NOMO-1 (cell line): Measurements from ENCODE around the gene SEMA3A.
"Not testable (repeated sequence)": the region's sequence is repeated elsewhere in the genome, so short reads cannot be mapped to it uniquely, and the experiment has no call there.

Experiments used
- DNase-seq, 2 experiments: peaks; one replicate each; lab custom pipeline; 2025; ENCODE audit not compliant: unreplicated experiment in 2 of 2; lab: John Stamatoyannopoulos, UW

Gene SEMA3A

GRCh38 chr7:84194484-84195271 lies at the start of gene SEMA3A:
Gene SEMA3A, minus strand, starts transcription at chr7:84194789. Its CDS starts 203 bp downstream, at chr7:84194586.
- peak; percentile 66 to 80 for DNase-seq

DNA sequence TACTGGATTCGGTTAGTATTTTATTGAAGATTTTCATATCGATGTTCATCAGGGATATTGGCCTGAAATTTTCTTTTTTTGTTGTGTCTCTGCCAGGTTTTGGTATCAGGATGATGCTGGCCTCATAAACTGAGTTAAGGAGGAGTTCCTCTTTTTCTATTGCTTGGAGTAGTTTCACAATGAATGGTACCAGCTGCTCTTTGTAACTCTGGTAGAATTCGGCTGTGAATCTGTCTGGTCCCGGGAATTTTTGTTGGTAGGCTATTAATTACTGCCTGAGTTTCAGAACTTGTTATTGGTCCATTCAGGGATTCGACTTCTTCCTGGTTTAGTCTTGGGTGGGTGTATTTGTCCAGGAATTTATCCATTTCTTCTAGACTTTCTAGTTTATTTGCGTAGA lies 48.4 kb upstream of the SEMA3A start:
- peak in 1 of 2 experiments; percentile 78 for DNase-seq

DNA sequence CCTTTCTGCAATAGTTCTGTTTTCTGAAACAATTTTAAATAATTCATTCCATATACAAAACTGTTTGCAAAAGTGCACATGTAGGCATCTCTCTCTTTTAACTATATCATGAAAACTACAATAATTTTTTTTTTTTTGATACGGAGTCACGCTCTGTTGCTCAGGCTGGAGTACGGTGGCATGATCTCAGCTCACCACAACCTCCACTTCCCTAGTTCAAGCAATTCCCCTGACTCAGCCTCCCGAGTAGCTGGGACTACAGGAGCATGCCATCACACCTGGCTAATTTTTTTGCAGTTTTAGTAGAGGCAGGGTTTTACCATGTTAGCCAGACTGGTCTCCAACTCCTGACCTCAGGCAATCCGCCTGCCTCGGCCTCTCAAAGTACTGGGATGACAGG lies 44.0 kb upstream of the SEMA3A start:
- no peak for DNase-seq

GRCh38 chr7:84237533-84238173 lies 43.1 kb upstream of the SEMA3A start:
- no peak for DNase-seq

GRCh38 chr7:84236398-84236797 lies 41.8 kb upstream of the SEMA3A start:
- no peak for DNase-seq

- DNase-seq = no peak
Observed at GRCh38 chr7:84232646-84233045, 38.1 kb upstream of the SEMA3A start.

DNA sequence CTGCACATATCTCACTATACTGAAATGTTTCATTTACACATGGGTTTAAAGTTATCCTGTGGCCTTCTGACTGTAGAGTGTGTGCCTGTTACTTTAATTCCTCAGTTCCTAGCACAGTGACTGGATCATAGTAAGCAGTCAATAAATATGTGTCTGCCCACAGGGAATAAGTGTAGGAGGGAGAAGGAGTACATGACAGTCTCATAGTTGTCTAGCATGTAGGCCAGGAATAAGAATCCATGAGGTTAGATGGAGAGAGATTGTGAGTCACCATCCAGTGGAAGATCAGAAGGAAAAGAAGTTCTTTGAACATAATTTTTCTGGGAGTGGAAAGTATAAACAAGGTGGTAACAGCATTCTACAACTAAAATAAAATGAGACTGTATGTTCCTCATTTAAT lies 36.6 kb upstream of the SEMA3A start:
- DNase-seq = no peak

- no peak for DNase-seq
Observed at GRCh38 chr7:84230491-84230890, 35.9 kb upstream of the SEMA3A start.

DNA sequence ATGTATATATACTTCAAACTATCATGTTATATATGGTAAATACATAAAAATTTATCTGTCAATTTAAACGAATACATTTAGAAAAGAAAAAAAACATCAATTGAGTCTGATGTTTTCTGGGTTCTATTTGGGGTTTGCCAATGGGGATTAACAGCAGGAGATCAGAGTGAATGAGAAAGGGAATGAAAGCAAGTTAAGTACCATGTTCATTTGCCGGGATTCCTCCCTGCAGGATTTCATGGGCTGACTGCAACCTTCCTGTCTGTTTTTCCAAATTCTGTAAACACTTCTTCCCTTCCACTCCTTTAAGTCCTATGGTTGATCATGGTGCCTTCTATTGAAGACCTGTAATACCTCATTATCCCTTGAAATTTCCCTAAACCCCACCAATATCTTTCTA lies 33.9 kb upstream of the SEMA3A start:
- no peak for DNase-seq

GRCh38 chr7:84226759-84227158 lies 32.2 kb upstream of the SEMA3A start:
- DNase-seq = no peak

GRCh38 chr7:84224505-84224904 lies 29.9 kb upstream of the SEMA3A start:
- no peak for DNase-seq

- DNase-seq = peak in 1 of 2 experiments; percentile 36
Observed at GRCh38 chr7:84219310-84219709, 24.7 kb upstream of the SEMA3A start.

DNA sequence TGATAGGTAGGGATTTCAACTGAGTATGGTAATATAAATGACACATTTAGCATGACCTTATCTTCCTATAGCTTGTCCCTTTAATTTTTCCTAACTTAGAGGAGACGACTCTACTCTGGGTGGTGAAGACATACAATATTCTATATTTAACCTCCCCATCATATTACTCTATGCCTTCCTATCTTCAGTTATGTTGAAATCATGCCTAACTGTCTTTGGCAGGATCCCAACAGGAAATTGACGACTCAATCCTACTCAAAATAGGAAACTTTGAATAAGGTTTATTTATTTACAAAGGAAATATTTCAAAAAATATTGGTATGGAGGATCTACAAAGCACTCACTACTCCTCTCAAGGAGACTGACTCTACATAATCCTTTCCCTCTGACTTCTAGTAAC lies 24.1 kb upstream of the SEMA3A start:
- peak; percentile 80 to 82 for DNase-seq

- no peak for DNase-seq
Observed at GRCh38 chr7:84216472-84216871, 21.9 kb upstream of the SEMA3A start.

GRCh38 chr7:84214757-84215156 lies 20.2 kb upstream of the SEMA3A start:
- DNase-seq = not testable (repeated sequence)

DNA sequence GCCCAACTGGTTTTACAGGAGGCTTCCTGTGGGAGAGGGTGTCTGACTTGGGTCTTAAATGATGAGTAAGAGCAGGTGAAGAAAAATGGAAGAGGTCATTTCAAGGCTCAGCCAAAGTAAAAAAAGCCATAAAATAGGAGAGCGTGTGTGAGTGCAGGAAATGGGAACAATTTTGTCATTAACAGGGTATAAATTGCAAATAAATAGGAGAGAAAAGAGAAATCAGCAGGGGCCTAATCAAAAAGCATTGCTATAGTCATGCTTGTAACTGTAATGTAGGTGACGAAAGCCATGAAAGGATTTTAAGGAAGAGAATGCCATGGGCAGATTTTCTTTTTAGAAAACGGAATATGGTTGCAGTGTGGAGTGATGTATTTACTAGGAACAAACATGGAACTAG lies 15.7 kb upstream of the SEMA3A start:
- DNase-seq = no peak

DNA sequence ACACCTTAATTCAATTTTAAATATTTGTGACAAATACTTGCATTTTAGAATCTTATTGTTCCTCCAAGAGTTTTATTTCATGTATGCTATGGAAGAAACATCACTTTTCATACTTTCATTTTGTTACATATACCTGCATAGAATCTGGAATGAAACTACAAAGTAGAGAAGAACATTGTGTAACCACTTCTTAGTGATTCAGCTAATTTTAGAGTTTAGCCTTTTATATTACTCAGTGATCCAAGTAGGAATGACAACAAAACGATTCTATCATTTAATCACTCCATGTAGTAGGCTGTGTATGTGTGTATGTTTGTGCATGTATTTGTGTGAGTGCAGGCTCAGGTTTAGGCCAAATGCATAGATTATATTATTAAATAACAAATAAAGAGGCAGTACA lies 14.4 kb upstream of the SEMA3A start:
- no peak for DNase-seq

- no peak for DNase-seq
Observed at GRCh38 chr7:84207615-84208014, 13.0 kb upstream of the SEMA3A start.

DNA sequence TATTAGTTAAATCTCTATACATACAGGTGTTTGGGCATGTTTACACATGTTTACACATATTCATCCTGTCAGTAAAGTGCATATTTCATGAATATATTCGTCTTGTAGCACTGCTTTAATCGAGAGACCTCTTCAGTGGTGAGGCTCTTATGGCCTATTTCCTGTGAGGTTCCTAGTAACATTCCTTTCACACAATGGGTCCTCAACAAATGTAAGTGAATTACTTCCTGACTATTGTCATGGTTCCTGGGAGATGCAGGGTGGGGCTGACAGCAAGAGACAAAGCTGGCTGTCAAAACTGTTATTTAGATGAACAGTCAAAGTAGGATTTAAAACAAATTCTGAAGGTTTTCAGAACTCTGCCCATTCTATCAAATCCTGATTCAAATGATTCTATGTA lies 12.4 kb upstream of the SEMA3A start:
- DNase-seq = no peak

DNA sequence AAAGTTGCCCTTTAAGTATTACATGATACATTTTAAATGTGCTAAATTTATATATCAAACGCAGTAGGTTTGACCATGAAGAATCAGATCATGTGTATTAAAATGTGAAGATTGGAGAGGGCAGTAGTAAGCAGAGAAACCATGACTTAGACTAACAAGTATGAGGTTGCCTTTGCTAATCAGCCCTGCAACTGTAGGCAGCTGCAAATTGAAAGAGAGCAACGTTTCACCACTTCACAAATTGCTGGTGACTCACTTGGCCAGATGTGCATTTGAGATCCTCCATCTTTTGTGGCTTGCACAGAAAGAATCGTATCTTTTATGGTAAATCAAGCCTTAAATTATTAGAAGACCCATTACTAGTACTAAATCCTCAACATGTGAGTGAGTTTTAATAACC lies 10.1 kb upstream of the SEMA3A start:
- DNase-seq = peak; percentile 60 to 62

GRCh38 chr7:84202855-84203254 lies 8.3 kb upstream of the SEMA3A start:
- no peak for DNase-seq

- no peak for DNase-seq
Observed at GRCh38 chr7:84200859-84201258, 6.3 kb upstream of the SEMA3A start.
